ENCODE data around the gene TRABD2B.

DNA sequence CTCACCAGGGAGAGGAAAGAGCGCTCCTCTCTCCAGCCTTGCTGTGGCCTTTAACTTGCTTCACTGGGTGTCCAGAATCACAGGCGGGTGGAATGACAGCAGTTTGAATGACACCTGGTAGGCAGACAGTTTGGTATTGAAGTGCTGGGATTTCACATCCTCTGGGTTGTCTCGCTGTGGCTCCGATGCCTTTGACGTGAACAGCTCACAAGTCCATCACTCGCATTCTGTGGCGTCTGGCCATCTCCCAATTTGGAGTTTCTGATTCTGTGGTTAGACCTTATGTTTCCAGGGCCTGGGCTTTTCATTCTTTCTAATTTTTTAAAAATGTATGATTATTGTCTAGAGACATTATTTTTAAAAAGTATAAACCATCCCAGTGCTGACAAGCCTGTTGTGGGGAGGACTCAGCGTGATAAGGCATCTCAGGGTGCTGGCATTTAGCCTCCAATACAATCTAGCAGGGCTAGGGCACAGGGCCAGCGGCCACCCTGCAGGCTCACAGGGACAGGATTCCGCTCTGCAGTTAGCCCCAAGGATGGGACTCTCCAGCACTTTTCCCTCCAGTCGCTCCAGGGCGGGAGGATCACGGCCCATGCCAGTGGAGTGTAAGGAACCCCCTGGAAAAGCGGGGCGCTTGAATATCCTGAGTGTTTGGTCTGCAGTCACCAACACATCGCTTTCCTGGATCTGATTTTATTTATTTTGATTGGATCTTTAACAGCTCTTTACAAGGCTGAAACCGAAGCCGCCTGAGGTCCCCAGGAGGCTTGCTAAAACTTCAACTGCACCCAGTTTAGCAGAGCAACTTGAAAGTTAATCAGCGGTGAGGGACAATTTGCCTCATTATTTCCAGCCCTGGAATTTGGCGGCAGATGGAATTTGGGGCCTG is 178.3 kb downstream of the TRABD2B start:
- TF ChIP-seq, protein P1, sequence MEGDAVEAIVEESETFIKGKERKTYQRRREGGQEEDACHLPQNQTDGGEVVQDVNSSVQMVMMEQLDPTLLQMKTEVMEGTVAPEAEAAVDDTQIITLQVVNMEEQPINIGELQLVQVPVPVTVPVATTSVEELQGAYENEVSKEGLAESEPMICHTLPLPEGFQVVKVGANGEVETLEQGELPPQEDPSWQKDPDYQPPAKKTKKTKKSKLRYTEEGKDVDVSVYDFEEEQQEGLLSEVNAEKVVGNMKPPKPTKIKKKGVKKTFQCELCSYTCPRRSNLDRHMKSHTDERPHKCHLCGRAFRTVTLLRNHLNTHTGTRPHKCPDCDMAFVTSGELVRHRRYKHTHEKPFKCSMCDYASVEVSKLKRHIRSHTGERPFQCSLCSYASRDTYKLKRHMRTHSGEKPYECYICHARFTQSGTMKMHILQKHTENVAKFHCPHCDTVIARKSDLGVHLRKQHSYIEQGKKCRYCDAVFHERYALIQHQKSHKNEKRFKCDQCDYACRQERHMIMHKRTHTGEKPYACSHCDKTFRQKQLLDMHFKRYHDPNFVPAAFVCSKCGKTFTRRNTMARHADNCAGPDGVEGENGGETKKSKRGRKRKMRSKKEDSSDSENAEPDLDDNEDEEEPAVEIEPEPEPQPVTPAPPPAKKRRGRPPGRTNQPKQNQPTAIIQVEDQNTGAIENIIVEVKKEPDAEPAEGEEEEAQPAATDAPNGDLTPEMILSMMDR (IDR thresholded peaks at IDR 0.05): no peak
- TF ChIP-seq POLR2A (IDR thresholded peaks at IDR 0.05): no peak

All from prostate gland (tissue), 2 donors.